ENCODE data around the gene HMGB1. TPM values are rescaled to one million over a fixed set of nuclear protein-coding genes. Genes with fewer than 3 reads are reported as not detected.

Gene HMGB1
- total RNA-seq, 1 donor from 2014 or later: 224 TPM

DNA sequence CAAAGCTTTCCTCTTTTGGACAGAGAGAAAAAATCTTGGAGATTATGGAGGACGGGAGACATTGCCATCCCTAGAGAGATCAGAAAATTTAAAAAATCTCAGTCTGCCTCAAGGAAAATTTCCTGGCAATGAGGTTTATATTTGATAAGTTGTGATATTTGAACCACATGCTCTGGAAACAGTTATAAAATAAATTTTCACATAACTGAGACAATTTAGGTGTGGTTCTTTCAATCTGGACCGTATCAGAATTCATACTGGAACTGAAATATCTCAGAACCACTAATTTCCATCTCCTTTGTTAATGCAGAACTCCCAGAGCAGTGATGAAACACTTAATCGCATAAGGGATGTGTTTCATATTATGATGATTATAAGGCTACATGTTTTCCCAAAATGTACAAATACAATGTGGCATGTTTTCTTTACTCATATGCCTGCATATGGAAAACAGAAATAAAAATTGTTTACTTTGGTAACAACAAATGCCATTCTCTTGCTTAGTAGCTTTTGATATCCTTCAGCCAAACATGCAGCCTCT, 29.8 kb downstream of the HMGB1 start:
- no peaks in the 10 kb centered on the region for H3K9me3 ChIP-seq
- H3K27ac ChIP-seq: no peak overlapping the region
- TF ChIP-seq, protein P1, sequence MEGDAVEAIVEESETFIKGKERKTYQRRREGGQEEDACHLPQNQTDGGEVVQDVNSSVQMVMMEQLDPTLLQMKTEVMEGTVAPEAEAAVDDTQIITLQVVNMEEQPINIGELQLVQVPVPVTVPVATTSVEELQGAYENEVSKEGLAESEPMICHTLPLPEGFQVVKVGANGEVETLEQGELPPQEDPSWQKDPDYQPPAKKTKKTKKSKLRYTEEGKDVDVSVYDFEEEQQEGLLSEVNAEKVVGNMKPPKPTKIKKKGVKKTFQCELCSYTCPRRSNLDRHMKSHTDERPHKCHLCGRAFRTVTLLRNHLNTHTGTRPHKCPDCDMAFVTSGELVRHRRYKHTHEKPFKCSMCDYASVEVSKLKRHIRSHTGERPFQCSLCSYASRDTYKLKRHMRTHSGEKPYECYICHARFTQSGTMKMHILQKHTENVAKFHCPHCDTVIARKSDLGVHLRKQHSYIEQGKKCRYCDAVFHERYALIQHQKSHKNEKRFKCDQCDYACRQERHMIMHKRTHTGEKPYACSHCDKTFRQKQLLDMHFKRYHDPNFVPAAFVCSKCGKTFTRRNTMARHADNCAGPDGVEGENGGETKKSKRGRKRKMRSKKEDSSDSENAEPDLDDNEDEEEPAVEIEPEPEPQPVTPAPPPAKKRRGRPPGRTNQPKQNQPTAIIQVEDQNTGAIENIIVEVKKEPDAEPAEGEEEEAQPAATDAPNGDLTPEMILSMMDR (IDR thresholded peaks at IDR 0.05): no peak
- ATAC-seq (no peak), DNase-seq (no peak)
- no peak overlapping the region for H3K4me3 ChIP-seq
- no peaks in the 10 kb centered on the region for H3K4me1 ChIP-seq
- no peaks in the 10 kb centered on the region for H3K27me3 ChIP-seq
- H3K36me3 ChIP-seq: no peaks in the 10 kb centered on the region
- intact Hi-C loops (cut with DNase I): no loop called here

DNA sequence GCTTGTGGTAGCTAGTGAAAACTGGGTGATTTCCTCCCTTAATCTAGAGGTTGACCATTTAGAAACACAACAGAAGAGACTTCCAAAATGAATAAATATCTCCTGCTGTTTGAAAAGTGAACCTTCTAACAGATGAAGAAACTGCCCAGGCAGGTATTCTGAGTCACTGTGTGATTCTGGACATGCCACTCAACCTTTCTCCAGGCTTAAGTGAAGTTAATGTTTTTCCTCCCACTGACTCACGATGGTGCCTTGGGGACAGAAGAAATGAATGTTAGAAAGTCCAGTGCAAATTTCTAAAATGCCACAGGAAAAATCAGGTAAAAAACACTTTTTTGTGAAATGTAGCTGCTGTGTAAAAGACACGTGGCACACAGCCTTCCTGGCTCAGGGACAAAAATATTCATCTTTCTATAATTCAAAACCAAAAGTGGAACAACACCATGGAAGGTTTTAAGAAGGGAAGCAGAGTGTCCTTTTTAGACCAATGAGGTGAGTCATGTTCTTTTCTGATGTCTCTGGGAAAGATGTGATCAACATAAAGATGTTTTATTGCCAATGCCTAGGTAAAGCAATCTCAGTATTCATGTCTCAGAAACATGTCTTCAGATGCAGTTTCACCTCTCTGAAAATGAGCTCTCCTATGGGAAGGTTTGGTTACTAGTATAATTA, 34.3 kb downstream of the HMGB1 start:
- no peak overlapping the region for H3K27ac ChIP-seq
- ATAC-seq: peak; percentile 39

DNA sequence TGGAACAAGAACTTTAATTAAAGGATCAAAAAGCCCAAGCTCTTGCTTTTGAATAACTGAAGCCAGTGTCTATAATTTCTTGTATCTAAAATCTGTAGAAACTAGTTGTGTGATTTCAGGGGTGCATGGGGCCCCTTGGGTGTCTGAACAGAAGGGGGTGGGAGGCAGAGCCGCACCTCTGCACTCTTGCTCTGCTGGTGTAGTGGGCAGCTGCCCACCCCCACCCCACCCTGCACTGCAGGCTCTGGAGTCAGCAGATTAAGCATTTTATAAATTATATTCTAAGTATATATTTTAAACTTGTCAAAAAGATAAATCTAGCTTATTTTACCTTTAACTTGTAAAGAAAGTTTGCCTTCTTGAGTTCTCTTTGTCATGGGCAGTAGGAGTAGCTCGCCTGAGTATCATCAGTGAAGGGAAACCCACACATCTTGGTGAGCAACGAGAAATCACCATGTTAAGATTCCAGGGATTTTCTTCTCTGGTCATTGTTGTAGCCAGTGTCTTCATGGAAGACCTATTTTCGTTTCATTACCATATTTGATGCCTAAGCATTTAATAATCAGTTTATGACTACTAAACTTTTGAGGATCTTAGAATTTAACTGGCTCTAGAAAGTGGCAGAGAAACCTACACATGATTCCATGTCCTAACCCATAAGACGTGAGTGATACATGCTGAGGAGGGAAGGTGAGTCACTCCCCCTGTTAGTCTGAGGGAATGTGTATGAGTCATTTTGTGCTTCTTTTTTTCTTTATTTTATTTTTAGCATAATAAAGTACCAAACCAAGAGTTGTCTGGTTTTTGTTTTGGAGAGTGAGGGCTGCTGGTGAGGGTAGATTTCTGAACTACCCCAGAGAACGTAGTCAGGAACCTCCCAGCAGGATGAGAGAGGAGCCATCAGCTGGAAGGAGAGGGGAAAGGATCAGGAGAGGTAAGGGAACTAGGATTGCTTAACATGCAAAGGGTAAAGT, 35.7 kb downstream of the HMGB1 start:
- H3K27ac ChIP-seq: no peak overlapping the region
- ATAC-seq (peak; percentile 61), DNase-seq (no peak)
- H3K4me1 ChIP-seq: no peaks in the 10 kb centered on the region
- no peaks in the 10 kb centered on the region for H3K27me3 ChIP-seq
- intact Hi-C loops (cut with DNase I): no loop called here
- no peaks in the 10 kb centered on the region for H3K36me3 ChIP-seq
- H3K9me3 ChIP-seq: no peaks in the 10 kb centered on the region
- TF ChIP-seq, protein P1 (IDR thresholded peaks at IDR 0.05): no peak
- H3K4me3 ChIP-seq: no peak overlapping the region

More for the DNA sequence above, 34.3 kb downstream of the HMGB1 start:
- DNase-seq: no peak
- no peaks in the 10 kb centered on the region for H3K9me3 ChIP-seq
- intact Hi-C loops (cut with DNase I): no loop called here
- no peak overlapping the region for H3K4me3 ChIP-seq
- no peaks in the 10 kb centered on the region for H3K27me3 ChIP-seq
- H3K36me3 ChIP-seq: no peaks in the 10 kb centered on the region
- TF ChIP-seq, protein P1 (IDR thresholded peaks at IDR 0.05): no peak
- no peaks in the 10 kb centered on the region for H3K4me1 ChIP-seq

DNA sequence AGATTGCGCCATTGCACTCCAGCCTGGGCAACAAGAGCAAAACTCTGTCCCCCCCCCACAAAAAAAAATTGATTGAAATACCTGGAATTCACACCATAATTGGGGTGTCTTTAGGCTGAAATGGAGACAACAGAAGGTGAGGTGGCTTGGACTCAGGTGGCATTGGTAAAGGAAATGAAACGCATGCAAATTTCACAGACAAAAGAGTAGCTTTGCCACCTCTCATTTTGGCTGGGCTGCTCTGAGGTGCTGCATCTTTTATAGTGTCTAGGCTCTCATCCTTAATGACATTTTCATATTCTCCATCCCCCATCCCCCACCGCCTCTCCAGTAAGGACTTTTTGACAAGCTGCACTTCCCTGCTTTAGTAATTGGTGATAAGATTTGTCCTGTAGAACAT, 36.5 kb downstream of the HMGB1 start:
- H3K4me3 ChIP-seq: no peak overlapping the region
- no peaks in the 10 kb centered on the region for H3K36me3 ChIP-seq
- intact Hi-C loops (cut with DNase I): no loop called here
- no peaks in the 10 kb centered on the region for H3K9me3 ChIP-seq
- no peak overlapping the region for H3K27ac ChIP-seq
- TF ChIP-seq, protein P1 (IDR thresholded peaks at IDR 0.05): no peak
- ATAC-seq (no peak), DNase-seq (no peak)
- H3K4me1 ChIP-seq: no peaks in the 10 kb centered on the region
- H3K27me3 ChIP-seq: no peaks in the 10 kb centered on the region

DNA sequence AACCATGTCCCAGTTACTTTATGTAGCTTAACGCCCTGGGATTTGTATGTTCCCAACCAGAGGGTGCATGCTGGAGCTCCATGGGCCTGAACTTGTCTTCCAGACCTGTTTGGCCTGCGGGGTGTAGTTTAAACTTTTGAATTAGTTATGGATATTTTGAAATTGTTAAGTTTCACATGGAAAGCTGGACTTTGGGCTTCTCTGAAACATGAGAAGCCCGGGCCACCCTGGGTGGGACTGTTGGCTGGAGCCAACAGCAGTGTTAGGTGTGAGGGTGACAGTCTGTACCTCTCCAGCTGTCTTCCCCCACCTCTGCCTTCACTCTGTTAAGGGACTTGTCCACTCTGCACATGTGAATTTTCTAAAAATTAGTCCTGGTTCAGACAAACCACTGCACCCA, 41.8 kb downstream of the HMGB1 start:
- no peak overlapping the region for H3K27ac ChIP-seq
- intact Hi-C loops (cut with DNase I): no loop called here
- peaks cover 4% of the 10 kb centered on the region for H3K4me1 ChIP-seq
- DNase-seq (no peak), ATAC-seq (no peak)
- H3K36me3 ChIP-seq: no peaks in the 10 kb centered on the region
- TF ChIP-seq, protein P1 (IDR thresholded peaks at IDR 0.05): no peak
- no peak overlapping the region for H3K4me3 ChIP-seq
- H3K27me3 ChIP-seq: no peaks in the 10 kb centered on the region
- H3K9me3 ChIP-seq: no peaks in the 10 kb centered on the region
